HUES6 (cell line): ENCODE data around the gene KIF20A.
A peak's percentile ranks its signal among the peaks of the same experiment; 100 is the strongest.
"Not testable (repeated sequence)": the region's sequence is repeated elsewhere in the genome, so short reads cannot be mapped to it uniquely, and the experiment has no call there.

Experiments
- H3K27ac ChIP-seq: 2 replicates; pipeline ENCODE4 v1.7.0; 2013; ENCODE audit warnings: low read depth, mild to moderate bottlenecking, low read length, inconsistent platforms
- H3K27me3 ChIP-seq: 2 replicates; pipeline ENCODE4 v1.6.1; 2013; ENCODE audit warnings: low read length; ENCODE audit not compliant: control insufficient read depth, insufficient read depth
- H3K36me3 ChIP-seq: 2 replicates; pipeline ENCODE4 v1.6.1; 2013; ENCODE audit warnings: low read length; ENCODE audit not compliant: control insufficient read depth, insufficient read depth
- H3K4me1 ChIP-seq: 2 replicates; pipeline ENCODE4 v1.6.1; 2013; ENCODE audit warnings: low read length; ENCODE audit not compliant: control insufficient read depth, insufficient read depth
- H3K4me3 ChIP-seq: 2 replicates; pipeline ENCODE4 v1.5.1; 2013; ENCODE audit warnings: low read depth, low read length
- H3K9ac ChIP-seq: one replicate; pipeline ENCODE4 v1.6.1; 2013; ENCODE audit warnings: mild to moderate bottlenecking, low read length
- H3K9me3 ChIP-seq: 2 replicates; pipeline ENCODE4 v1.6.1; 2013; ENCODE audit warnings: low read depth, low read length; ENCODE audit not compliant: control insufficient read depth, insufficient read depth

KIF20A gene

DNA sequence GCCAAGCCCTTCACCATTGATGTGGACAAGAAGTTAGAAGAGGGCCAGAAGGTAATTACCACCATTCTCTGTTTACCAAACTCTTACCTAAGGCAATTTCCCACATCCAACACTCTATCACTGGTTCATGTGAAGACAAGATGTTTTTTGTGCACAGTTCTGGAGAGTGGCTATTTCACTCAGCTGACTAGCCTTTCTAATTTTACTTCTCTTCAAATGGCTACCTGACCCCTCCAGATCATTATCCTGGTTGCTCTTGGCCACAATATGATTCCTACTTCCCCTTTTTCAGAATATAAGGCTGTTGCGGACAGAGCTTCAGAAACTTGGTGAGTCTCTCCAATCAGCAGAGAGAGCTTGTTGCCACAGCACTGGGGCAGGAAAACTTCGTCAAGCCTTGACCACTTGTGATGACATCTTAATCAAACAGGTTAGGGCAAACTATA, 7.1 kb downstream of the KIF20A start:
- Histone ChIP-seq H3K9me3 (no peaks in the 10 kb centered on the region), H3K9ac (no peak overlapping the region), H3K4me1 (no peaks in the 10 kb centered on the region), H3K27ac (no peak overlapping the region), H3K36me3 (peaks cover 98% of the 10 kb centered on the region), H3K27me3 (no peaks in the 10 kb centered on the region), H3K4me3 (no peak overlapping the region)

- no peaks in the 10 kb centered on the region for H3K9me3 ChIP-seq
- H3K36me3 ChIP-seq: peaks cover 96% of the 10 kb centered on the region
- no peaks in the 10 kb centered on the region for H3K27me3 ChIP-seq
- no peak overlapping the region for H3K9ac ChIP-seq
- H3K27ac ChIP-seq: no peak overlapping the region
- no peaks in the 10 kb centered on the region for H3K4me1 ChIP-seq
- no peak overlapping the region for H3K4me3 ChIP-seq
These were observed 9.7 kb downstream of the KIF20A start for GRCh38 chr5:138188626-138189025.

- H3K4me1 ChIP-seq: no peaks in the 10 kb centered on the region
- H3K4me3 ChIP-seq: no peak overlapping the region
- H3K9ac ChIP-seq: no peak overlapping the region
- peaks cover 79% of the 10 kb centered on the region for H3K36me3 ChIP-seq
- no peaks in the 10 kb centered on the region for H3K27me3 ChIP-seq
- no peak overlapping the region for H3K27ac ChIP-seq
- no peaks in the 10 kb centered on the region for H3K9me3 ChIP-seq
These were observed 13.9 kb downstream of the KIF20A start for GRCh38 chr5:138192826-138193225.

- not testable (repeated sequence) for H3K9me3 ChIP-seq, H3K4me3 ChIP-seq, H3K27ac ChIP-seq, H3K4me1 ChIP-seq, H3K27me3 ChIP-seq, H3K9ac ChIP-seq
- H3K36me3 ChIP-seq: peaks cover 79% of the 10 kb centered on the region
These were observed 14.9 kb downstream of the KIF20A start for GRCh38 chr5:138193859-138194258.

DNA sequence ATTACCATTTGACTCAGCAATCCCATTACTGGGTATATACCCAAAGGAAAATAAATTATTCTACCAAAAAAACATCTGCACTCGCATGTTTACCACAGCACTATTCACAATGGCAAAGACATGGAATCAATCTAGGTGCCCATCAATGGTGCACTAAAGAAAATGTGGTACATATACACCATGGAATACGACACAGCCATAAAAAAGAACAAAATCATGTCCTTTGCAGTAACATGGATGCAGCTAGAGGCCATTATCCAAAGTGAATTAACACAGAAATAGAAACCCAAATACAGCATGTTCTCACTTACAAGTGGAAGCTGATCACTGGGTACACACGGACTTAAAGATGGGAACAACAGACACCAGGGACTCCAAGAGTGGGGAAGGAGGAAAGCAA, 32.1 kb downstream of the KIF20A start:
- no peak overlapping the region for H3K4me3 ChIP-seq
- no peak overlapping the region for H3K9ac ChIP-seq
- no peaks in the 10 kb centered on the region; the same call in 1 of the 2 replicates for H3K4me1 ChIP-seq
- peaks cover 29% of the 10 kb centered on the region for H3K36me3 ChIP-seq
- no peaks in the 10 kb centered on the region for H3K9me3 ChIP-seq
- no peak overlapping the region for H3K27ac ChIP-seq
- no peaks in the 10 kb centered on the region for H3K27me3 ChIP-seq

GRCh38 chr5:138212828-138213160, 33.9 kb downstream of the KIF20A start:
- Histone ChIP-seq H3K27me3 (no peaks in the 10 kb centered on the region), H3K9me3 (no peaks in the 10 kb centered on the region), H3K27ac (peak overlapping the region; percentile 89), H3K36me3 (peaks cover 19% of the 10 kb centered on the region), H3K4me1 (no peaks in the 10 kb centered on the region; the same call in 1 of the 2 replicates), H3K9ac (peak overlapping the region; percentile 96), H3K4me3 (peak overlapping the region; percentile 91)

- H3K27ac ChIP-seq: peak within 1 kb of the TSS; percentile 89
- no peaks in the 10 kb centered on the region for H3K9me3 ChIP-seq
- peak within 1 kb of the TSS; percentile 91 for H3K4me3 ChIP-seq
- H3K27me3 ChIP-seq: no peaks in the 10 kb centered on the region
- H3K36me3 ChIP-seq: peaks cover 16% of the 10 kb centered on the region
- H3K4me1 ChIP-seq: no peaks in the 10 kb centered on the region; the same call in 1 of the 2 replicates
- H3K9ac ChIP-seq: peak within 1 kb of the TSS; percentile 96
These were observed 34.5 kb downstream of the KIF20A start, which contains the start of gene CDC23 for GRCh38 chr5:138213161-138214029. TSS of gene CDC23 (minus strand) at chr5:138213323. CDS start at chr5:138213312, 11 bp downstream.

DNA sequence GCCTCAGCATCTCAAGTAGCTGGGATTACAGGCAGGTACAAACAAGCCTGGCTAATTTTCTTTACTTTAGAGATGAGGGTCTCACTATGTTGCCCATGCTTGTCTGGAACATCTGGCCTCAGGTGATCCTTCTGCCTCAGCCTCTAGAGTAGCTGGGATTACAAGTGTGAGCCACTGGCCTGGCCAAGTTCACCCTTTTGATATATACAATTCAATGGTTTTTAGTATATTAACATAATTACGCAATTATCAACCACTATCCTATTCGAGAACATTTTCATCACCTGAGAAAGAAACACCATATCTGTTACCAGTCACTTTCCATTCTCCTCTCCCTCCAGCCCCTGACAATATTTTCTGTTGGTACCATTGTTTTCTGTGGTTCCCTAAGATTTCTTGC, 37.9 kb downstream of the KIF20A start:
- H3K9ac ChIP-seq: no peak overlapping the region
- peaks cover 7% of the 10 kb centered on the region; the same call in 1 of the 2 replicates for H3K9me3 ChIP-seq
- no peak overlapping the region for H3K4me3 ChIP-seq
- H3K4me1 ChIP-seq: no peaks in the 10 kb centered on the region; the same call in 1 of the 2 replicates
- H3K27me3 ChIP-seq: no peaks in the 10 kb centered on the region
- no peaks in the 10 kb centered on the region for H3K36me3 ChIP-seq
- H3K27ac ChIP-seq: no peak overlapping the region

- Histone ChIP-seq H3K9ac (no peak overlapping the region), H3K27ac (no peak overlapping the region), H3K27me3 (no peaks in the 10 kb centered on the region), H3K9me3 (peaks cover 18% of the 10 kb centered on the region), H3K4me3 (no peak overlapping the region), H3K36me3 (no peaks in the 10 kb centered on the region), H3K4me1 (0 out of 2 replicates have a peak, but pooled peaks cover 2% of the 10 kb centered on the region)
These were observed 44.6 kb downstream of the KIF20A start for GRCh38 chr5:138223532-138223931.

DNA sequence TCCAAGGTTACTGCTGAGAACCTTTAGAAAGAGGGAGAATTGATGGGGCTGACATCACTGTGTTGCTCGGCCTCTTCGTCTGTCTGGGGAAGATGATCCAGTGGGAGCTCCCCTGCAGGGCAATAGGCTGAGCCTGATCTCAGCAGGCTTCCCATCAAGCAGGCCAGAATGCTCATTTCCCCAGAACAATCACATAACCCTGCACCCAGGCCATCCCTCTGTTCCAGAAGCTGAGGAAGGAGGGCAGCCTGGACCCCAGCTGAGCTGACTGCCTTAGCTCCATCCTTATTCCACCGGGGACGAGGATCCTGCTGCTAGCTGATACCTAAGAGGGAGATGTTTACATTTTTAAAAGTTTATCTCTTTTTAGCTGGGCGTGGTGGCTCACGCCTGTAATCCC, 45.8 kb downstream of the KIF20A start:
- H3K4me3 ChIP-seq: no peak overlapping the region
- peaks cover 10% of the 10 kb centered on the region for H3K9me3 ChIP-seq
- 0 out of 2 replicates have a peak, but pooled peaks cover 2% of the 10 kb centered on the region for H3K4me1 ChIP-seq
- no peaks in the 10 kb centered on the region for H3K36me3 ChIP-seq
- no peak overlapping the region for H3K27ac ChIP-seq
- H3K27me3 ChIP-seq: no peaks in the 10 kb centered on the region
- no peak overlapping the region for H3K9ac ChIP-seq

- H3K4me1 ChIP-seq: peaks cover 14% of the 10 kb centered on the region
- H3K9ac ChIP-seq: no peak overlapping the region
- H3K27ac ChIP-seq: no peak overlapping the region
- H3K27me3 ChIP-seq: no peaks in the 10 kb centered on the region
- H3K4me3 ChIP-seq: no peak overlapping the region
- no peaks in the 10 kb centered on the region for H3K36me3 ChIP-seq
- peaks cover 10% of the 10 kb centered on the region for H3K9me3 ChIP-seq
These were observed 48.0 kb downstream of the KIF20A start for GRCh38 chr5:138226910-138227309.
